HG02884 (cell line): ENCODE measurements around the gene NTN1.

ENCODE experiments used
- ATAC-seq: cut with Tn5 transposase; IDR thresholded peaks from one replicate; pipeline ENCODE4 v1.9.1; 2021; ENCODE audit warnings: mild to moderate bottlenecking, moderate library complexity; ENCODE audit not compliant: unreplicated experiment

The NTN1 gene

GRCh38 chr17:9229160-9229825 is 208.0 kb downstream of the NTN1 start:
- ATAC-seq, result no peak

- no peak for ATAC-seq
Observed at GRCh38 chr17:9229826-9230201, 208.5 kb downstream of the NTN1 start.

GRCh38 chr17:9230346-9230745 is 209.0 kb downstream of the NTN1 start:
- no peak for ATAC-seq

GRCh38 chr17:9230861-9231260 is 209.6 kb downstream of the NTN1 start:
- ATAC-seq, result no peak

- no peak for ATAC-seq
Observed at GRCh38 chr17:9231449-9232154, 210.3 kb downstream of the NTN1 start.

- ATAC-seq, result no peak
Observed at GRCh38 chr17:9232155-9232475, 210.8 kb downstream of the NTN1 start.

- no peak for ATAC-seq
Observed at GRCh38 chr17:9232591-9233270, 211.4 kb downstream of the NTN1 start.

GRCh38 chr17:9233271-9233599 is 211.9 kb downstream of the NTN1 start:
- no peak for ATAC-seq

- no peak for ATAC-seq
Observed at GRCh38 chr17:9233761-9234160, 212.5 kb downstream of the NTN1 start.

- ATAC-seq, result no peak
Observed at GRCh38 chr17:9234389-9234945, 213.2 kb downstream of the NTN1 start.

GRCh38 chr17:9235346-9235745 is 214.0 kb downstream of the NTN1 start:
- no peak for ATAC-seq

- ATAC-seq, result no peak
Observed at GRCh38 chr17:9236286-9237052, 215.2 kb downstream of the NTN1 start.

- ATAC-seq, result no peak
Observed at GRCh38 chr17:9237053-9237410, 215.7 kb downstream of the NTN1 start.

GRCh38 chr17:9237661-9238301 is 216.5 kb downstream of the NTN1 start:
- no peak for ATAC-seq

- no peak for ATAC-seq
Observed at GRCh38 chr17:9238340-9239245, 217.3 kb downstream of the NTN1 start.

GRCh38 chr17:9239246-9239792 is 218.0 kb downstream of the NTN1 start:
- ATAC-seq, result no peak

- ATAC-seq, result peak; percentile 42
Observed at GRCh38 chr17:9239793-9240658, 218.7 kb downstream of the NTN1 start.

- ATAC-seq, result no peak
Observed at GRCh38 chr17:9240659-9241370, 219.5 kb downstream of the NTN1 start.
